Right ventricle myocardium superior (tissue), 1 donor: Measurements from ENCODE around the gene EYS. TPM values are rescaled to one million over a fixed set of nuclear protein-coding genes. Genes with fewer than 3 reads are reported as not detected.
A peak's percentile ranks its signal among the peaks of the same experiment; 100 is the strongest.
"Not testable (repeated sequence)": the region's sequence is repeated elsewhere in the genome, so short reads cannot be mapped to it uniquely, and the experiment has no call there.

Experiments used
- ATAC-seq: fragments of 200-7000 bp; cut with Tn5 transposase; one replicate; pipeline ENCODE4 v1.9.1; 2020; ENCODE audit warnings: mild to moderate bottlenecking; ENCODE audit not compliant: poor library complexity
- DNase-seq: peaks from one replicate; pipeline ENCODE4 v3.0.0-alpha.2; 2020
- intact Hi-C: fragments of 100-400 bp; cut with DNase I; formaldehyde crosslinking; loops from one replicate; pipeline ENCODE4 v1.11.2; 2022
- total RNA-seq: library from RNA; stranded (reverse); fragmentation: NEBNext Ultra II Directional; extraction: Animal tissue kit (Norgen Biotek cat#: 25700); gene quantifications from one replicate; pipeline ENCODE4 v1.2.1, GENCODE V29; 2021
- donor health status: DM: no; HTN: yes; CAD: no; lungs with severe emphysema.

The EYS gene
- total RNA-seq, 1 donor from 2014 or later: not detected

DNA sequence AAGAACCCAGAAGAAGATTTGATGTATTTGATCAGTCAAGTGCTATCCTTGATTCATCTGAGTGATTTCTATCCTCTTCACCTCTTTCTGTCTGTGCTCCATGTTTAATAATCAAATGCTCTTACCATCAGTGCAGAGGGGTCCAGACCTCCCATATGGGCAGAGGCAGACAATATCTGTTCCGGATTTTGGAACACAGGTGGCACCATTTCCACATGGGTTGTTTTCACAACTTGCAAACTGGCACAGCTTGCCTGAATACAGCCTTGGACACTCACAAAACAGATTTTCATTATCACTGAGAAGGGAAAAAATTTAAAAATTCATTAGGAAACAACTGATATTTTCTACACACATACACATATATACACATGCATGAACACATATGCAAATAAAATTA, 1843.0 kb downstream of the EYS start:
- DNase-seq: no peak
- intact Hi-C loops: no loop called here
- ATAC-seq: no peak

- DNase-seq (no peak), ATAC-seq (no peak)
- intact Hi-C loops: no loop called here
These were observed 1844.4 kb downstream of the EYS start for GRCh38 chr6:63862486-63863198.

DNA sequence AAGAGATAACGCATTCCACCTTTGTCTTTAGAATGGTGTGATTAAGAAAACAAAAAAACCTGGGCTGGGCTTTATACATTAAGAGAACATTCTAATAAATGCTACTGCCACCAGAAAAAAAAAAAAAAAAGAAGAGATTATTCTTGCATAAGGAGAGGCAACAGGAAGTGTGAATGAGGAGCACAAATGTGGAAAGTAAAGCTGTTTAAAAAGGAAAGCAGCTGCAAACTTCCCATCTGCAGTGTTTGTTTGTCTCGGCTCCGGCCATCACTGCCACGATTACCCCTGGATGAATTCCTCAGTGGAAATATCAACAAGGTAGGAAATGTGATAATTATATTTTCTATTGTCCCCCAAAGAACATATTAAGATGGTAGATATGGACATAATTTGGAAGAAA, 1847.5 kb downstream of the EYS start:
- intact Hi-C loops: no loop called here
- peak; percentile 59 for ATAC-seq
- DNase-seq: no peak

DNA sequence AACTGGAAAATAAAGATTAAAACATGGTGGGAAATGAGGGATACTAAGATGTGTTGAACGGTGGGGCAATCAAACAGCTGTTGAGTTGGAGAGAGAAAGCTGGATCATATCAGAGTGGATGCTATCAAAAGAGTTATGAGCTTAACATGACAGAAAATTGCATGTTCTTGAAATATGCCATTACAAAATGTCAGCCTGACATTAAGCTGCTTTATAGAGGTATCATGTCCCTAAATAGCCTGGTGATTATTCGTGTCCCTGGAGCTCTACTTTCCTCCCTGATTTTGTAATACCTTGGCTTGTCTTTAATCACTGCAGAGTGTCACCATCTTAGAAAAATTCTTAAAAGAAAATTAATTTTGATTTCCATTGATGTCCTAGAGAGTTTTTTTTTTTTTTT, 1848.3 kb downstream of the EYS start:
- DNase-seq (no peak), ATAC-seq (peak; percentile 84)
- intact Hi-C loops: no loop called here

DNA sequence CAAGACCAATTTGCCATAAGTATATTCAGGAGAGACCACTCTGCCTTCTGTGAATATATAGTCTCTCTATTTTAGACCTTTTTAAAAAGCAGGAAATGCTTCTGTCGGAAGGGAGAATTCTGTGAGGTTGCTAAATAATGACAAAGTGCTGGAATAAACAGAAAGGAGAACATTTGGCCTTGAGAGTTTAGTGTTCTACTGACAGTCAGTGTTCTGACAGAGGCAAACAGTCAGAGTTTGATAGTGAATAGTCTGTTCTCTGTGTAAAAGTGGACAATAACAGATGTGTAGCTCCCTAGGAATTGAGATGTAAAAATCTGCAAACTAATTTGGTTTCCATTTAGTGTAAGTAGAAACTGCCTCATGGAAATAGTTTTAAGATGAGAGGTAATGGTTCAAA, 1850.8 kb downstream of the EYS start:
- no peak for DNase-seq
- ATAC-seq: no peak
- intact Hi-C loops: no loop called here

DNA sequence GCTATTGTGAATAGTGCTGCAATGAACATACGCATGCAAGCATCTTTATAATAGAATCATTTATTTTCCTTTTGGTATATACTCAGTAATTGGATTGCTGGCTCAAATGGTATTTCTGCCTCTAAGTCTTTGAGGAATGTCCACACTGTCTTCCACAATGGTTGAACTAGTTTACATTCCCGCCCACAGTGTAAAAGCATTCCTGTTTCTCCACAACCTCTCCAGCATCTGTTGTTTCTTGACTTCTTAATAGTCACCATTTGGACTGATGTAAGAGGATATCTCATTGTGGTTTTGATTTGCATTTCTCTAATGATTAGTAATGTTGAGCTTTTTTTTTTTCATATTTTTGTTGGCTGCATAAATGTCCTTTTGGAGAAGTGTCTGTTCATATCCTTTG, 1862.7 kb downstream of the EYS start:
- no peak for DNase-seq
- intact Hi-C loops: no loop called here
- ATAC-seq: no peak

DNA sequence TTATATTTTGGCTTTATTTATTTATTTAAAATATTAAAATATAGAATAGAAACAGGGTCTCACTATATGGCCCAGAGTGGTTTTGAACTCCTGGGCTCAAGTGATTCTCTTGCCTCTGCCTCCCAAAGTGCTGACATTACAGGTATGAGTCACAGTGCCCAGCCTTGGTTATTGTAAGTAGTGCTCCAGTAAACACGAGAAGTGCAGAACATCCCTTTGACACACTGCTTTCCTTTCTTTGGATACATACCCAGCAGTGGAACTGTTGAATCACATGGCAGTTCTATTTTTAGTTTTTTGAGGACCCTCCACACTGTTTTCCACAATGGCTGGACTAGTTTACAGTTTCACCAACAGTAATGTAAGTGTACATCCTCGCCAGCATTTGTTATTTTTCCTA, 1867.5 kb downstream of the EYS start:
- intact Hi-C loops: no loop called here
- ATAC-seq (no peak), DNase-seq (no peak)

- ATAC-seq, DNase-seq, intact Hi-C loops: not testable (repeated sequence)
These were observed 1878.3 kb downstream of the EYS start for GRCh38 chr6:63828678-63829077.

DNA sequence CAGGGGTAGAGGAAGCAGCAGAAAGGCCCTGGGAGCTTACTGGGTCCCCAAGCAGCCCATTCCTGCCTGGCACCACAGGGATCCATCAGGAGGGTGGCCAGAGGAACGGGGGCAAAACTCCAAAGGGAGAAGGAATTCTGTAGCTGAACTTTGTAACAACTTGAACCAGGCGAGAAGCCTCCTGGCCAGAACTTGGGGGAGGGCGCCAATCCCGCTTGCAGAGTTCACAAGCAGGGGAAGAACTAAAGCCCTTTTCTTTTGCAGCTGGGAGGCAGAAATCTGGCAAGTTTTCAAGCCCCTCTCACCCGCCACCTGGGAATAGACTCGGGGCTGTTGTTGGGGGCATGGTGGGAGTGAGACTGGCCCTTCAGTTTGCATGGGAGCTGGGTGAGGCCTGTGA, 1882.3 kb downstream of the EYS start:
- no peak for ATAC-seq
- no peak for DNase-seq
- intact Hi-C loops: no loop called here

GRCh38 chr6:63821442-63821841, 1885.6 kb downstream of the EYS start:
- DNase-seq: no peak
- intact Hi-C loops: no loop called here
- ATAC-seq: no peak

GRCh38 chr6:63819831-63820230, 1887.2 kb downstream of the EYS start:
- DNase-seq (no peak), ATAC-seq (no peak)
- intact Hi-C loops: no loop called here

GRCh38 chr6:63817492-63818050, 1889.5 kb downstream of the EYS start:
- DNase-seq (no peak), ATAC-seq (no peak)
- intact Hi-C loops: no loop called here

- ATAC-seq: no peak
- DNase-seq: no peak
- intact Hi-C loops: no loop called here
These were observed 1890.0 kb downstream of the EYS start for GRCh38 chr6:63816982-63817436.

- intact Hi-C loops: no loop called here
- DNase-seq (no peak), ATAC-seq (no peak)
These were observed 1890.5 kb downstream of the EYS start for GRCh38 chr6:63816401-63816981.

GRCh38 chr6:63814459-63814858, 1892.6 kb downstream of the EYS start:
- no peak for DNase-seq
- intact Hi-C loops: no loop called here
- no peak for ATAC-seq

- ATAC-seq (no peak), DNase-seq (no peak)
- intact Hi-C loops: no loop called here
These were observed 1893.4 kb downstream of the EYS start for GRCh38 chr6:63813566-63814120.

DNA sequence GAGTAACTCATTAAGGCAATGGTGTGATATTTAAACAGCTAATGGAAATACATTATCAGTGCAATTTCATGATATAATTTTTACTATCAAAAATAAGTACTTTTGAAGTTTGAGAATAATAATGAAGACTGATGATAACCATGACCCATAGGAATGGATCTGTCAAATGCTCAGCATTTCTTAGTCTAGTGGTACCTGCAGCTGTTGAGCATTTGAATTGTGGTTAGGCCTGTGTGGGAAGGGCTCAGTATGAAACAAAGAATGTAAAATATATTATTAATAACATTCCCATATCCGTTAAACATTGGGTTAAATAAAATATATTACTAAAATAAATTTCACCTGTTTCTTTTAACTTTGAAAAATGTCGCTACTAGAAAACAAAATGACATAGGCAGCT, 1898.5 kb downstream of the EYS start:
- DNase-seq: no peak
- intact Hi-C loops: no loop called here
- ATAC-seq: no peak

- intact Hi-C loops: no loop called here
- DNase-seq: no peak
- no peak for ATAC-seq
These were observed 1900.0 kb downstream of the EYS start for GRCh38 chr6:63807056-63807455.

DNA sequence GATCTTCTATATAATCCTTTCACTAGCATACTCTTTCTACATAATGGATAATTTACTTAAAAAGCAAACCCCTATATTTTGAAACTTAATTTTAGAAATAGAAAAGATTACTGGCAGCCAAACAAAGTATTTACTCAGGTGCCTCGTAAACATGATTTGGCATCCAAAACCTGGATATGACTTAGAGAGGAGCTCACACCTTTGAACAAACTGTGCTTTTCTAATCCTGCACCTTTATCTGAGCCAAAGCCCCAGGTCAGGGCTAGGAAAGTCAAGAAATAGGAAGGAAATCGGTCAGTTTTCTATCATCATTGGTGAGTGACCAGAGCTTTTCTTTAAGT, 1900.5 kb downstream of the EYS start:
- DNase-seq: no peak
- no peak for ATAC-seq
- intact Hi-C loops: no loop called here
